ENCODE results near the gene PANX2. TPM values are rescaled to one million over a fixed set of nuclear protein-coding genes. Genes with fewer than 3 reads are reported as not detected.

Gene PANX2
- total RNA-seq, 1 donor = 0.90 TPM

DNA sequence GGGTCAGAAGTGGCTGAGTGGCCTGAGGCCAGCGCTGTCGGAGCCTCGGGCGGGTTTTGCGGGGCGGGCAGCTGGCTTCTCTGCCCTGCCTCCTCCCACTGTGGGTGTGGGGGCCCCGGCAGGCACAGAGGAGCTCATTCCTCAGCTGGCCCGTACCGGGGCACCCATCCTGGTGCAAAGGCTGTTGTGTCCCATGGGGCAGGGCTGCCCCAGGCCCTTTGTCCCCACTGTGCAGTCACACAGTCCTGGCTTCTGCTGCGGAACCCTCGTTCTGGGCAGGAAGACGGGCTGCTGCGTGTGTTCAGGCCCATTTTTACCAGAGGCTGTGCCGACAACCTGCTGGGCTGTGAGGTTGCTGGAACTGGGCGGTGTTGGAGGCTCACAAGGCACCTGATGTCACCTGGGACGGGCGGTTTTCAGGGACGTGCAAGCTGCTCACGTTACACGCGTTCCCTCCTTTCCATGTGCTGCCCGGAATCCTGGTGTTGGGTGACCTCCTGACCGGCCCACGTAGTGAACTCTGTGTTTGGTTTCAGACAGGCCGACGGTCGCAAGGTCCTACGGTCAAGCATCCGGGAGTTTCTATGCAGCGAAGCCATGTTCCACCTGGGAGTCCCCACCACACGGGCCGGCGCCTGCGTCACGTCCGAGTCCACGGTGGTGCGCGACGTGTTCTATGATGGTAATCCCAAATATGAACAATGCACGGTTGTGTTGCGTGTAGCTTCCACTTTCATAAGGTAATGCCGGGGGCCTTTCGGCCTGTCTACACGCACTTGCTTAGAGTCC lies 35.4 kb downstream of the PANX2 start:
- H3K4me3 ChIP-seq (ENCODE audit: low read depth, low read length) = no peak overlapping the region
- TF ChIP-seq, protein P1, sequence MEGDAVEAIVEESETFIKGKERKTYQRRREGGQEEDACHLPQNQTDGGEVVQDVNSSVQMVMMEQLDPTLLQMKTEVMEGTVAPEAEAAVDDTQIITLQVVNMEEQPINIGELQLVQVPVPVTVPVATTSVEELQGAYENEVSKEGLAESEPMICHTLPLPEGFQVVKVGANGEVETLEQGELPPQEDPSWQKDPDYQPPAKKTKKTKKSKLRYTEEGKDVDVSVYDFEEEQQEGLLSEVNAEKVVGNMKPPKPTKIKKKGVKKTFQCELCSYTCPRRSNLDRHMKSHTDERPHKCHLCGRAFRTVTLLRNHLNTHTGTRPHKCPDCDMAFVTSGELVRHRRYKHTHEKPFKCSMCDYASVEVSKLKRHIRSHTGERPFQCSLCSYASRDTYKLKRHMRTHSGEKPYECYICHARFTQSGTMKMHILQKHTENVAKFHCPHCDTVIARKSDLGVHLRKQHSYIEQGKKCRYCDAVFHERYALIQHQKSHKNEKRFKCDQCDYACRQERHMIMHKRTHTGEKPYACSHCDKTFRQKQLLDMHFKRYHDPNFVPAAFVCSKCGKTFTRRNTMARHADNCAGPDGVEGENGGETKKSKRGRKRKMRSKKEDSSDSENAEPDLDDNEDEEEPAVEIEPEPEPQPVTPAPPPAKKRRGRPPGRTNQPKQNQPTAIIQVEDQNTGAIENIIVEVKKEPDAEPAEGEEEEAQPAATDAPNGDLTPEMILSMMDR (IDR thresholded peaks at IDR 0.05; ENCODE audit: insufficient read depth, low read length) = no peak
- no peak for DNase-seq (ENCODE audit: low read depth)

DNA sequence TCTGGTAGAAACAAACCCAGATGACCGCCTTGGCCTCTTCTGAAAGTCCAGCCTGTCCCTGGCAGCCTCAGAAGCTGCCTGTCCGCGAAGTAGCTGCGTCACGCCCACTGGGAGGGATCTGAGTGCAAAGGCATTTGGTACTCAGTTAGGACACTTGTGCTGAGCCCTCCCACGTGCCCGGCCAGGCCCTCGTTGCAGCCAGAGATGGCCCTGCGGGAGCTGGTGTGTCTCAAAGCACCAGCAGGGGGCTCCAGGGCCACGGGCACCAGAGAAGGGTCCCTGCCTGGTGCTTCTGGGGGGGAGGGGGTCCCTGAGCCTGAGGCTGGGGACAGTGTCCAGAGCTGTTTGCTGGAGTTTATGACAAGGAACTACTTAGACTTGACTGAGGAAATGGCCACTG lies 36.1 kb downstream of the PANX2 start:
- H3K4me3 ChIP-seq (ENCODE audit: low read depth, low read length) = no peak overlapping the region
- peak; percentile 55 for DNase-seq (ENCODE audit: low read depth)
- TF ChIP-seq, protein P1 (IDR thresholded peaks at IDR 0.05; ENCODE audit: insufficient read depth, low read length) = peak; percentile 51

DNA sequence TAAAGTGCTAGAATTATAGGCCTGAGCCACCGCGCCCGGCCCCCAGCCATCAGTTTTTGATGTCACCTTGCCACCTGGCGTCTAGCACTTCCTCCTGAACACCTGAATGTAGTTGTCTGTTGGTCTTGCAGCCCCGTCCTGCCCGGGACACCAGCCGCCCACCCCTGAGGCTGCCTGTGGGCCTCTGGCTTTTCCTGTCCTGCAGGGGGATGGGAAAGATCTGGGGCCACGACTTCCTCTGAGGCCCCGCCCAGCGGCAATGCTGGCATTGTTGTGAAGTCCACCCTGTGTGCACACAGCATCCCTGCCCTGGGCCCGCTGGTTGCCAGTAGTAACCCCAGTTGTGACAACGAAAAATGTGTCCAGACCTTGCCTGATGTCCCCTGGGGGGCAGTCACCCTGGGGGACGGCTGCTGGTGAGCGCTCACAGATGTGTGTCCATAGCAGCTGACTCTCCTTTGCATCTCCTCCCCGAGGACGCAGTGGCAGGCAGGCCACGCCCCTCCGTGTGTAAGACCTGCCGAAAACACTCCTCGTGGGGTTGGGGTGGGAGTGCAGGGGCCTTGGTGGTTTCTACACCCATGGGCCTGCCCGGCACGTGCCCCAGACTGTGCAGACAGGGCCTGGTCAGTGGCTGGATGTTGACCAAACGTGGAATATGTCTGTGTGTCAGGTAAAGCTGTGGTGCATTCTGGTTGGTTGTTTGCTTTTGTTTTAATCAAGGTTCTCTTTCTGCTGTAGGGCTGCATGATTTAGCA lies 37.0 kb downstream of the PANX2 start:
- no peak overlapping the region for H3K4me3 ChIP-seq (ENCODE audit: low read depth, low read length)
- no peak for DNase-seq (ENCODE audit: low read depth)

DNA sequence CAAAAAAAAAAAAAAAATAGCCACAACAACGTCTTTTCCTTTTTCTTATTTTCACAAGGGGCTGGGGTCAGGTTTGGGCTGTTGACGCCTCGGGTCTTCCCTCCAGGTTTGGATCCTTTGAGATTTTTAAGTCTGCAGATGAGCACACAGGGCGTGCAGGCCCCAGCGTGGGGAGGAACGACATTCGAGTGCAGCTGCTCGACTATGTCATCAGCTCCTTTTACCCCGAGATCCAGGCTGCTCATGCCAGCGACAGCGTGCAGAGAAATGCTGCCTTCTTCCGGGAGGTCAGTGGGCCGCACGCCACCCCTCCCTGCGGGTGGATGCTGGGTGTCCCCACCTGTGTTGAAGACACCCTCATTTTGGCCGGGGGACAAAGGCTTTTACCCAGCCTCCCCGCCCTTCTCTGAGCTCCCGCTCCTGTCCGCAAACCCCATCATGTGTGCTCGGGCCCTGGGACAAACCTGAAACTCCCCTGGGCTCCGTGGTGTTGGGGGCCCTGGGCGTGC lies 38.0 kb downstream of the PANX2 start:
- DNase-seq (ENCODE audit: low read depth) = no peak
- H3K4me3 ChIP-seq (ENCODE audit: low read depth, low read length) = no peak overlapping the region
- TF ChIP-seq, protein P1 (IDR thresholded peaks at IDR 0.05; ENCODE audit: insufficient read depth, low read length) = no peak

More for the DNA sequence above, 37.0 kb downstream of the PANX2 start:
- TF ChIP-seq, protein P1 (IDR thresholded peaks at IDR 0.05; ENCODE audit: insufficient read depth, low read length) = no peak

DNA sequence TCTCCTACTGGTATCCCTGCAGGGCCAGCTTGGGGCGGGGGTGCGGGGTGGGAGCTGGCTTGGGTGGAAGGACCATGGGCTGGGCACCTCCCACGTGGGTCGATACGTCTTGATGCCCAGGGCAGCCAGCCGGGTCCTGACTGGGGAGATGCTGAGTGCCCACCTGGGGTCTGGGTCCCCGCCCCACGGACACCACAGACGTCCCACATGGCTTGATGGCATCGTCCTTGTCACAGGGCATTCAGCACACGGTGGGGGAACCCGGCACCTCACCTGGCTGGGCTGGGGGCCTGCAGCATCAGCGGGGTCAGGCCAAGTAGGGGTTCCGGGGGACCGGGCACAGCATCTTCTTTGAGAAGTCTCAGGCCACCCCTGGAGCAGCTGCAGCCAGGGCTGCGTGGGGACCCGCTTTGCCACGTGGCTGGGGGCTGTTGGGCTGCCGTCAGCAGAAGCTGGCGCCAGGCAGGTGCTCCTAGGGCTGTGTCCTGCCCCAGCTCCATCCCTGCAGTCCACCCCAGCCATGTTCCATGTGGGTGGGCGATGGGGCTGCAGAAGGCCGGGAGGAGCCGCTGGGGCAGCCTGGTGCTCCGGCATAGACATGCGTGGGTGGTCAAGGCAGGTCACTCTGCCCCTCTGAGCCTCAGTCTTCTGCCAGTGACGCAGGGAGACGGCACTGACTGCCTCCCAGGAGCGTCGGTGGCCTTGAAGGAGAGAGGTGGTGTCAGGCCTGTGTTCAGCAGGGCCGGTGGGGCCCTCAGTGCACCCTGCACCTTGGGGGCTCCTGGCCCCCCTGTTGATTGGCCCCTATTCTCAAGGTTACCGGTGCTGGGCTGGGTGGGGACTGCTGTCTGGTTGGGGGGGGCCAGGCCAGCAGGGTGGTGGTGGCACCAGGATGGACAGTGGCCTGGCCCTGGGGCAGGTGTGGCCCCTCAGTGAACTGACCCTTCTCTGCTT lies 38.7 kb downstream of the PANX2 start:
- DNase-seq (ENCODE audit: low read depth) = no peak
- no peak overlapping the region for H3K4me3 ChIP-seq (ENCODE audit: low read depth, low read length)
- TF ChIP-seq, protein P1 (IDR thresholded peaks at IDR 0.05; ENCODE audit: insufficient read depth, low read length) = no peak

DNA sequence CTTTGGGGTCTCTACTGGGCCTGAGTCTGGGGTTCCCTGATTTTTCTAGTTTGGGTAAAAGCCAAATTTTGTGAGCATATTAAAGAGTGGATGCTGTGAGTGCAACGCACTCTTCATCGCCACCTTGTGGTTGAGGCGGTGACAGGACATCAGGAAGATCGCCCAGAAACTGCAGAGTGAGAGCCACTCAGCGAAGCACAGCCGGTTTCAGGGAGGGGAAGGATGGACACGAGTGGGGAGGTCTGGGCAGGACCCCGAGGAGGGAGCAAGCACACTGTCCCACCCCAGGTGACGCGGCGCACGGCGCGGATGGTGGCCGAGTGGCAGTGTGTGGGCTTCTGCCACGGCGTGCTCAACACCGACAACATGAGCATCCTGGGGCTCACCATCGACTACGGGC lies 39.4 kb downstream of the PANX2 start:
- DNase-seq (ENCODE audit: low read depth) = peak; percentile 72
- TF ChIP-seq, protein P1 (IDR thresholded peaks at IDR 0.05; ENCODE audit: insufficient read depth, low read length) = peak; percentile 93
- no peak overlapping the region for H3K4me3 ChIP-seq (ENCODE audit: low read depth, low read length)

All from fibroblast of the aortic adventitia (primary cell).